Measurements from ENCODE around the gene PAN3. TPM values are rescaled to one million over a fixed set of nuclear protein-coding genes. Genes with fewer than 3 reads are reported as not detected.
A peak's percentile ranks its signal among the peaks of the same experiment; 100 is the strongest.

Gene PAN3
- total RNA-seq, 1 donor from 2014 or later: 50.1 TPM

- H3K4me2 ChIP-seq: no peak overlapping the region
- Mint-ChIP-seq H3K4me1 (peaks cover 6% of the 10 kb centered on the region), H3K27me3 (ENCODE audit: insufficient read depth, low read depth) (no peaks in the 10 kb centered on the region), H3K27ac (no peak overlapping the region), H3K9me3 (peaks cover 22% of the 10 kb centered on the region), H3K4me3 (no peak overlapping the region), H3K36me3 (peaks cover 21% of the 10 kb centered on the region)
- H3K4me1 ChIP-seq: no peaks in the 10 kb centered on the region
- H3K4me3 ChIP-seq: no peak overlapping the region
- no peaks in the 10 kb centered on the region for H3K36me3 ChIP-seq
- H3K79me2 ChIP-seq (ENCODE audit: low read depth): peaks cover 100% of the 10 kb centered on the region
- no peaks in the 10 kb centered on the region for H3K9me3 ChIP-seq (ENCODE audit: low read depth)
- H2AFZ ChIP-seq (replicated peaks): no peak overlapping the region
- TF ChIP-seq CTCF (IDR thresholded peaks at IDR 0.05) (no peak), EZH2phosphoT487 (IDR thresholded peaks at IDR 0.05) (no peak), EZH2 (IDR thresholded peaks at IDR 0.05) (no peak)
- no peak for DNase-seq (ENCODE audit: low spot score)
- peak overlapping the region; percentile 26 for H3K27ac ChIP-seq
- peaks cover 37% of the 10 kb centered on the region for H4K20me1 ChIP-seq (ENCODE audit: low read depth)
- H3K27me3 ChIP-seq: no peaks in the 10 kb centered on the region
- H3F3A ChIP-seq (ENCODE audit: low read depth): no peaks in the 10 kb centered on the region
- no peak overlapping the region for H3K9ac ChIP-seq
These were observed 27.9 kb downstream of the PAN3 start for GRCh38 chr13:28166257-28166656.

- Mint-ChIP-seq H3K9me3 (peaks cover 14% of the 10 kb centered on the region), H3K36me3 (peaks cover 25% of the 10 kb centered on the region), H3K4me3 (no peak overlapping the region), H3K27me3 (ENCODE audit: insufficient read depth, low read depth) (peaks cover 2% of the 10 kb centered on the region), H3K27ac (no peak overlapping the region), H3K4me1 (peaks cover 7% of the 10 kb centered on the region)
- Histone ChIP-seq H3K4me1 (peaks cover 12% of the 10 kb centered on the region), H3K4me2 (no peak overlapping the region), H3K27me3 (no peaks in the 10 kb centered on the region), H3F3A (ENCODE audit: low read depth) (no peaks in the 10 kb centered on the region), H3K4me3 (no peak overlapping the region), H3K9me3 (ENCODE audit: low read depth) (no peaks in the 10 kb centered on the region), H3K36me3 (no peaks in the 10 kb centered on the region), H3K79me2 (ENCODE audit: low read depth) (peaks cover 97% of the 10 kb centered on the region), H3K27ac (no peak overlapping the region), H4K20me1 (ENCODE audit: low read depth) (peaks cover 13% of the 10 kb centered on the region), H3K9ac (no peak overlapping the region), H2AFZ (replicated peaks) (no peak overlapping the region)
- TF ChIP-seq CTCF (IDR thresholded peaks at IDR 0.05): no peak
- TF ChIP-seq EZH2 (IDR thresholded peaks at IDR 0.05): no peak
- TF ChIP-seq EZH2phosphoT487 (IDR thresholded peaks at IDR 0.05): no peak
- DNase-seq (ENCODE audit: low spot score): no peak
These were observed 32.9 kb downstream of the PAN3 start for GRCh38 chr13:28171266-28171665.

GRCh38 chr13:28172947-28173346 is 34.6 kb downstream of the PAN3 start:
- H3K27me3 Mint-ChIP-seq (ENCODE audit: insufficient read depth, low read depth): peaks cover 2% of the 10 kb centered on the region
- no peak overlapping the region for H3K27ac Mint-ChIP-seq
- H3K4me3 Mint-ChIP-seq: no peak overlapping the region
- no peak for DNase-seq (ENCODE audit: low spot score)
- H3K9me3 Mint-ChIP-seq: peaks cover 10% of the 10 kb centered on the region
- no peaks in the 10 kb centered on the region for H3F3A ChIP-seq (ENCODE audit: low read depth)
- H3K4me1 Mint-ChIP-seq: peaks cover 7% of the 10 kb centered on the region
- H3K27ac ChIP-seq: no peak overlapping the region
- H3K36me3 Mint-ChIP-seq: peaks cover 22% of the 10 kb centered on the region
- no peak overlapping the region for H3K4me2 ChIP-seq
- TF ChIP-seq CTCF (IDR thresholded peaks at IDR 0.05) (no peak), EZH2 (IDR thresholded peaks at IDR 0.05) (no peak), EZH2phosphoT487 (IDR thresholded peaks at IDR 0.05) (no peak)
- peaks cover 12% of the 10 kb centered on the region for H3K4me1 ChIP-seq
- no peak overlapping the region for H3K4me3 ChIP-seq
- H3K79me2 ChIP-seq (ENCODE audit: low read depth): peaks cover 86% of the 10 kb centered on the region
- H3K27me3 ChIP-seq: no peaks in the 10 kb centered on the region
- no peaks in the 10 kb centered on the region for H3K9me3 ChIP-seq (ENCODE audit: low read depth)
- H4K20me1 ChIP-seq (ENCODE audit: low read depth): peaks cover 8% of the 10 kb centered on the region
- no peak overlapping the region for H2AFZ ChIP-seq (replicated peaks)
- no peak overlapping the region for H3K9ac ChIP-seq
- H3K36me3 ChIP-seq: peaks cover 8% of the 10 kb centered on the region

Data from neural progenitor cell (in vitro differentiated cells).